HG02678 (cell line): Measurements from ENCODE around the gene HOXA7.

ENCODE experiments used
- ATAC-seq: cut with Tn5 transposase; IDR thresholded peaks from one replicate; pipeline ENCODE4 v1.9.1; 2021; ENCODE audit warnings: mild to moderate bottlenecking, moderate library complexity; ENCODE audit not compliant: unreplicated experiment

HOXA7 gene

DNA sequence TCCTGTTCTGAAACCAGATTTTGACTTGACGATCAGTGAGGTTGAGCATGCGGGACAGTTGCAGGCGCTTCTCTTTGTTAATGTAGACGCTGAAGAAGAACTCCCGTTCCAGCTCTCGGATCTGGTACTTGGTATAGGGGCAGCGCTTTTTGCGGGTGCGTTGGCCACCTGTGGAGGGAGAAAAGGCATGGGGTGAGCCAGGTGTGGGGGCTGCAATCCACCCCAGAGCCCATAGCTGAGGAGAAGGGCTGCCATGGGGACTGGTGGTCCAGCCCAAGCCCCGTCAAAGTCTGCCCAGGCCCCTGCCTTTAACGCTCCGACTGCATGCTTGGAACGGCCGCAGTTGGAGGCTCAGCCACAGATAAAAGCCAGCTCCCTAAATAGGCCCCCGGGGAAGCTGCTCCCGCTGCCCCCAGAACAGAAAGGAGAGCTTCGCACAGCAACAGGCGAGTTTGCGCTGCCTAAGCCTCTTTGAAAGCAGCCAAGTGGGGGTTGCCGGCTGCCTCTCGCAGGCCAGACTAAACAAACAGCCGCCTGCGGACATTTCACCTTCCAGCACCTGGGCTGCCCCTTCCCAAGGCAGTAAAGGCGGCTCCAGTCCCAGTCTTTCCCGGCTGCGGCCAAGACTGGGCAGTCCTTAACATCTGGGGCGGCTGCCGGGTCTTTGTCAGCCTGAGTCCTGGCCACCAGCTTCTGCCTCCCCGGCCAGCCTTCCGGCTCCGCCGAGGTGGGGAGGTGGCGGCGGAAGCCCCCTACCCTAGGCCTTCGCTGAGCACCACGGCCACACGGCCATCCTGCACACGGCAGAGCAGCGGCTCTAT, 26.6 kb upstream of the HOXA7 start:
- no peak for ATAC-seq

DNA sequence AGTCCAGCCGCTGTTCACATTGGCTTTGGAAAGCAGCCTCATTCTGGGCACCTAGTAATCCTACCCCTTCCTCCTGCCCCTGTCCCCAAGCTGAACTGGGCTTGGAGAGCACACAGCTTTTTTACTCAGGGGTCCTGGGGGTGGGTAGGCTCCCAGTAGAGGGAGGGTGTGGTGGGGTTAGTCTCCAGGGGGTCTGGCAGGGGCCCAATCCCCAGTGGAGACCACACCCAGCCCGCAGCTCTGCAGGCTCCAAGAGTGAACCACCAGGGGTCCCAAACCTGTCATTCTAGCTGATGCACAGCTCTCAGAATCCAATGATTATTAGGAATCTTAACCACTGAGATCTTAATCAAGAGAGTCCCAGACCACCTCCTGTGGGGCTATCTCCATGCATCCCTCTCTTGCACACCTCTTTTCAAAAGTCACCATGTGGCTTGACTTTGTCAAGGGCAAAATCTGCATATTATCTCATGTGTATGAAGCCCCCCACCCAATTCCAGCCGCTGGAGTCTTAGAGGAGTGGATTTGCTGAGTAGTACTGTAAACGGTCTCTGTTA, 25.9 kb upstream of the HOXA7 start:
- no peak for ATAC-seq

- no peak for ATAC-seq
These were observed 25.4 kb upstream of the HOXA7 start for GRCh38 chr7:27181795-27182275.

GRCh38 chr7:27180431-27181420, 24.3 kb upstream of the HOXA7 start:
- no peak for ATAC-seq

- no peak for ATAC-seq
These were observed 23.3 kb upstream of the HOXA7 start for GRCh38 chr7:27179503-27180430.

DNA sequence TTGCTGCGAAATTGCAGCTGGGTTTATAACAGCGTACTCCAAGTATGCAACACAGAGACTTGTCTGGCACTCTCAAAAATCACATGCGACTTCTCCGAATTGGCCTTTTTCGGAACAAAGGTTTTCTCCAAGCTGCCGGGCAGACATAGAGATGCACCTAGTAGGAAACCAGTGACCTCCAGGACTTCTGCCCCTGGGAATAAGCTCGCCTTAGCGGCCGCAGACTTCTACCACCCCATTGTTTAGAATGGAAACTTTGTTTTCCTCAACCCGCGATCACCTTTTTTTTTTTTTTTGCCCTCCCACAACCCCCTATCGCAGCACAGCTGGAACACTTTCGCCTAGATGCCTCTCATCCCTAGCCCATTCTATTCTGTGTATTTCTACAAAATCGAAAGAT, 22.6 kb upstream of the HOXA7 start:
- no peak for ATAC-seq

- ATAC-seq = no peak
These were observed 21.9 kb upstream of the HOXA7 start for GRCh38 chr7:27178366-27178765.

GRCh38 chr7:27177795-27178320, 21.4 kb upstream of the HOXA7 start:
- ATAC-seq = no peak

GRCh38 chr7:27176962-27177794, 20.7 kb upstream of the HOXA7 start:
- no peak for ATAC-seq

- ATAC-seq = no peak
These were observed 20.0 kb upstream of the HOXA7 start for GRCh38 chr7:27176524-27176845.

DNA sequence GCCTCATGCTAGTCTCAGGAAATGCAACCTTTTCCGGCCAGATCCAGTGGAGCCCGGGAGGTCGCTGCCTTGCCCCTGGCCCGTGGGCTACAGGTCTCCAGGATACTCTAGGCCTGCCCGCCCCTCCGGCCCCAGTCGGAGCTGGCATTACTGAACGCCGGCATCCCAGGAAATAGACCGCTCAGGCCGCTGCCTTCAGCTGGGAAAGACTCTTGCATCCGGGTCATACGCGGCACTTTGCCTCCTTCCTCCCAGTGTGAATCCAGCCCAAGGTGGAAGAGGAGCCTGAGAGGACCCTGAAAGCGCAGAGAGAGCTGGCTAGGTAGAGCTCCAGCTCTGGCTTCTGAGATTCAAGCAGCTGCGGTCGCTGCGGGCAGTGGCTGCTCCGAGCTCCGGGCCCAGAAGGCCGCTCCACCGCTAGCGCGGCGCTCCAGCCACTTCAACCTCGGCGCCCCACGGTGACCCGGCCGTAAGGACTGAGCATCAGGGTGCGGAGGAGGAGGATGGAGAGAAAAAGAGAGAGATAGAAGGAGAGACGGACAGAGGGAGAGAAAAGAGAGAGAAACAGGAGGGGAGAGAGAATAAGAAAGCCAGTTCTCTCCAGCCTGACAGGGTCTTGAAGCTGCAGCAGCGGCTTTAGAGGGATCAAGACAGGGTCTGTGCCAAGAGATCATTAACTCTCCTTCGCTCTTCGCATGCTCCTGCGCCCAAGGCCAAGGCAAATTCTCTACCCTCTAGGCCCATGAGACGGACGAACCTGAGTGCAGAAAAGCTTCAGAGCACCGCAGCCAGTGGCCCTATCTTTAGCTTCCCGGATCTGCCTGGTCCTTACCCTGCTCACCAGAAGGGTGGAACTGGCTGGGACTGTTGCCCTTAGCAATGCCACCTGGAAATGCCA, 19.4 kb upstream of the HOXA7 start:
- no peak for ATAC-seq

GRCh38 chr7:27174874-27175625, 18.6 kb upstream of the HOXA7 start:
- ATAC-seq = no peak

DNA sequence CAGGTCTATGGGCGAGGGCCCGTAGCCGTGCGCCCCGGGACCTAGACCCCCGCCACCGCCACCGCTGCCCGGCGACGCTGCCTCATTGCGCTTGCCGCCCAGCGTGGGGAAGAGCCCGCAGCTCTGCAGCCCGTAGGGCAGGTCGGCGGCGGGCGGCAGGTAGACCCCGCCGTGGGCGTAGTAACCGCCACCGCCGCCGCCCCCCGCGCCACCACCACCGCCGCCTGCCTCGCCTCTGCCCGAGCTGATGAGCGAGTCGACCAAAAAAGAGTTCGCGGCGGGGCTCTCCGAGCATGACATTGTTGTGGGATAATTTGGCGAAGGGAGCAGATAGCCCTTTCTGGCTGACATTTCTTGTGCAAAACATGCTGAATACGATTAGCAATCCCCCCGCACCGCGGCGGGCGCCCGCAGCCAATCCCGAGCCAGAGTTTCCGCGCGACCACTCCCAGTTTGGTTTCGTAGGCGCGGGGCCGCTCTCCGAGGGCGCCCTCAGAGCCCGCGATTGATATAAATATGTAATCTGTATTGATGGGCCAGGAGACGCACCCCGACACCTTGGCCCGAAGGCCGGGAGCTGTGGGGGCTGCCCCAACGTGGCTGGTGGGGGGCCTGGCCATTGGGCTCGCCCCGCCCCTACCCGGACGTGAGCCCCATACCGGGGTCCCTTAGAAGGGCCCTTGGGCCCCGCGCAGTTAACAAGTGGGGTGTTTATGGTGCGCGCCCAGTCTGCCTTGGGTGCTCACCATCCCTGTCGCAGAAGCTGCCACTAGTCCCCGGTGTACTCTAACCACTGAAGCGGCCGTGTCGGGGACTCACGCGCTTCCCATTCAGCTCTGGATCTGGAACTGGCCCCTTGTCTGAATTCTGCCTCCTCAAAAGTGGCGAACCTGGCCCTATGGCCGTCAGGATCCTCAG, 17.7 kb upstream of the HOXA7 start, which contains the start of gene HOXA10:
Gene HOXA10, minus strand, starts transcription at position 365 of the 918 bp plus-strand sequence. Its CDS starts 14 bp downstream, at position 351.
- no peak for ATAC-seq

DNA sequence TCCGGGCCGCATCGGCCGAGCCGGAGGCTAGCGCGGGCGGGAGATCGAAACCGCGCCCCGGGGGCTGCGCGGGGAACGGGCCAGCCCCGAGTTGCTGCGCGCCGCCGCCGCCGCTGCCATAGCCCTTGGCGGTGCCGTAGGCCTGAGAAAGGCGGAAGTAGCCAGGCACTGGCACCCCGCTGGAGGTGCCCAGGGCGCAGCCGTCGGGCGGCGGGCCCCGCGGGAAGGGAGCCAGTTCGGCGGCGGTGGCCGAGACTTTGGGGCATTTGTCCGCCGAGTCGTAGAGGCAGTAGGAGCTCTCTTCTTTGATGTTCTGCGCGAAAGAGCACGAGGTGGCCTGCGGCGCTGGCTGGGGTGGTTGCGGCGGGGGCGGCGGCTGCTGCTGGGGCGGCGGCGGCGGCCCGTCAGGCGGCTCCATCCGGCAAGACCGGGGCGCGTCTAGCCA, 17.1 kb upstream of the HOXA7 start:
- ATAC-seq = no peak

GRCh38 chr7:27172823-27173510, 16.5 kb upstream of the HOXA7 start:
- no peak for ATAC-seq

DNA sequence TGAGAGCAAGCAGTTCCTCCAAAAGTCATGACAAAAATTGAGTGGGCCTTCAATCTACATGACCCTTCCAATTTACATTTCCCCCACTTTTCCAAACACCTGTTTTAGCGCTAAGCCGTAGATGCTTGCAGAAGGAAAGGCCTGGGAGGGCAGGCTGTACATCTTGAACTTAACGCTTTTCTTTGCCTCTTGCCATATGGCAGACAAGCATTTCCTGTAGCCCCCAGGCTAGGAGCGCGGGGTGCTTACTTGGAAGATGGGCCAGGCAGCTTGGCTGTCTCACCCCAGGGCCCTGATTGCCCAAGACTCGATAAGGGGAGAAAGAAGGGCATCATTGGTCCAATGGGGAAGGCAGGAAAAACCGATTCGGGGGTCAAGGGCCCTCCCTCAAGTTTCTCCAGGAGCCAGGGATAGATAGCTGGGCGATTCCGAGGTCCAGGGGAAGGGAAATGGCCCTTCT, 15.9 kb upstream of the HOXA7 start:
- ATAC-seq = no peak
